ELR (cell line): Measurements from ENCODE around the gene CXorf58.
"Not testable (repeated sequence)": the region's sequence is repeated elsewhere in the genome, so short reads cannot be mapped to it uniquely, and the experiment has no call there.

Experiments used
- DNase-seq: peaks from one replicate; pipeline ENCODE4 v3.0.0-alpha.2; 2015; ENCODE audit warnings: low read depth

Gene CXorf58

GRCh38 chrX:23952984-23953907 lies 45.4 kb downstream of the CXorf58 start:
- DNase-seq, result no peak

GRCh38 chrX:23953908-23954269 lies 46.1 kb downstream of the CXorf58 start:
- no peak for DNase-seq

- no peak for DNase-seq
Observed at GRCh38 chrX:23954396-23954795, 46.6 kb downstream of the CXorf58 start.

DNA sequence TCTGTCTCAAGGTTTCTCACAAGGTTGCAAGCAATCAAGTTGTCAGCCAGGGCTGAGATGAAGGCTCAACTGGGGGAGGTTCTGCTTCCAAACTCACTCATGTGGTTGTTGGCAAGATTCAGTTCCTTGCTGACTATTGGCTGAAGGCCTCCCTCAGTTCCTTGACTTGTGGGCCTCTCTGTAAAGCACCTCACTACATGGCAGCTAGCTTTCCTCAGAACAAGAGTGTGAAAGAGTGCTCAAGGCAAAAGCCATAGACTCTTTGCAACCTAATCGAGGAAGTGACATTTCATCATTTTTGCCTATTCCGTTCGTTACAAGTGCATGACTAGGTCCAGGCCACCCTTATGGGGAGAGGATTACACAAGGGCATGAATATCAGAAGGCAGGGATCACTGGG lies 52.0 kb downstream of the CXorf58 start:
- DNase-seq, result no peak

DNA sequence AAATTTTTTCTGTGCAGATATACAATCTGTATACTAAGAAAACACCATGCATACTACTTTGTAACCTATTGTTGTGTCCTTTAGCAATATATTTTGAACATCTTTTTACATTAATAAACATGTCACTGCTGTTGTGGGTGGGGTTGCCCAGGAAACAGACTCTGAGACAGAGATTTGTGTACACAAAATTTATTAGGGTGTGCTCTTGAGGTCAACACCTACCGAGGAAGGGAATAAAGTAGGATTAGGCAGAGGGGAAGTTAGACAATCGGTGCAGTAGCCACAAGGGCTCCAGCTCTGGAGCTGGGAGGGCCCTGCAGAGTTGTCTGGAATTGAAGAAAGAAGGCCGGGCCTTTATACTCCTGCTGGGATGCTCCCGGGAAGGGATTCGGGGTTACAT lies 56.4 kb downstream of the CXorf58 start:
- no peak for DNase-seq

GRCh38 chrX:23965630-23966029 lies 57.8 kb downstream of the CXorf58 start:
- not testable (repeated sequence) for DNase-seq

- no peak for DNase-seq
Observed at GRCh38 chrX:23978491-23978890, 70.7 kb downstream of the CXorf58 start.

DNA sequence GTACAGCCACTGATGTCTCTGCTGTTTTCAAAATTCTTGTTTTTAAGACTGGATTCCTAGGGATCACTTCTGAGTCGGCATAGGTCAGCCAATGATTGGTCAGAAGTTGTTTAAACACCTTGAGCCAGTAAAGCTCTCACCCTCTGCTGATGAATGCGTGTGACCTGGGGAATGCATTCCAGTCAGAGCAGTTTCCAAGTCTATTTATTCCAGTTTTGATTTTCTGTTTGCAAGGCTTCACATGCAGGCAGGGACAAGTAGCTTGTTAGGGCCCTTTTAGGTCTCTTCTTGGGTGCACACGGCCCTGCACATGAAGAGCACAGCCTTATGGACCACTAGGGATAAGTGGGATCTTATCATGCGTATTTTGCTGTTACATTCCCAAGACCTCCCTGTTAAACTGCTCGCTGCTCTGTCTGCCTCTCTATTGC lies 72.2 kb downstream of the CXorf58 start:
- no peak for DNase-seq

GRCh38 chrX:23981222-23981621 lies 73.4 kb downstream of the CXorf58 start:
- no peak for DNase-seq

- no peak for DNase-seq
Observed at GRCh38 chrX:23981711-23982110, 73.9 kb downstream of the CXorf58 start.

DNA sequence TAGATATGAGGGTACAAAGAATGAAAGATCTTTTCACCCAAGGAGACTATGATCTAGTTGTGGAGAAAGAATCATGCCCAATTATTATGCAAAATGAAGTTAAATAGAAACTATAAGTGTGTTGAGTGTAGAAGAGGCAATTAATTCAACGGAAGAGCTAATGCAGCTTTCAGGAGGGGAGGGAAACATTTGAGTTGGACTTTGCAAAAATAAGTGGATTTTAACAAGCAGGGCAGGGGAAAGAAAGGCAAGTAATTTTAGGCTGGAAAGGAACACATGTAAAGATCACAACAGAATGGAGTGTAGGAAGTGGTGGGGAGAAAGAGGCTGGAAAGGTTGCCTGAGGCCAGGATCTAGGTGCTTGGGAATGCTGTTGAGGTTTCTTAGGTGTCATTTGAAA lies 75.1 kb downstream of the CXorf58 start:
- no peak for DNase-seq
